GM21528 (cell line): ENCODE results near the gene NLRP5.

Experiments
- ATAC-seq: cut with Tn5 transposase; IDR thresholded peaks from one replicate; pipeline ENCODE4 v1.9.1; 2021; ENCODE audit warnings: mild to moderate bottlenecking, moderate library complexity; ENCODE audit not compliant: unreplicated experiment, low FRiP score

Gene NLRP5

GRCh38 chr19:56069642-56070041 lies 83.1 kb downstream of the NLRP5 start:
- ATAC-seq: no peak

DNA sequence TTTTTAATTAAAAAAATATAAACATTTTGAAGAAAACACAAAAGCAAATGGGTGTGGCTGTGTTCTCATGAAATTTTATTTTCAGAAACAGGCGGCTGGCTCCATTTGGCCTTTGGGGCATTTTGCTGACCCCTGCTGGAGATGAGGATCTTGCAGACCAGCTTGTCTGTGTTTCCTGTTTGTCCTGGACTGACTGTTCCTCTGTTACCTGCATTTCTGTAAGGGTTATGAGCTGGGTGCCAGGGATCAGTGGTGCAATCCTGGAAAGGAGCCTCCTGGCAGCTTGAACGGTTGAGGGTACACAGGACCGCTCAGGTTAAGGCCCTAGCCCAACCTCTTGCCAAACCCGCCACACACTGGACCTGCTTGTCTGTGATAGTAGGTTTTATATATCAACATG lies 84.6 kb downstream of the NLRP5 start:
- no peak for ATAC-seq

GRCh38 chr19:56076498-56076897 lies 89.9 kb downstream of the NLRP5 start:
- no peak for ATAC-seq

- no peak for ATAC-seq
Measured at GRCh38 chr19:56079609-56080008, 93.0 kb downstream of the NLRP5 start.

DNA sequence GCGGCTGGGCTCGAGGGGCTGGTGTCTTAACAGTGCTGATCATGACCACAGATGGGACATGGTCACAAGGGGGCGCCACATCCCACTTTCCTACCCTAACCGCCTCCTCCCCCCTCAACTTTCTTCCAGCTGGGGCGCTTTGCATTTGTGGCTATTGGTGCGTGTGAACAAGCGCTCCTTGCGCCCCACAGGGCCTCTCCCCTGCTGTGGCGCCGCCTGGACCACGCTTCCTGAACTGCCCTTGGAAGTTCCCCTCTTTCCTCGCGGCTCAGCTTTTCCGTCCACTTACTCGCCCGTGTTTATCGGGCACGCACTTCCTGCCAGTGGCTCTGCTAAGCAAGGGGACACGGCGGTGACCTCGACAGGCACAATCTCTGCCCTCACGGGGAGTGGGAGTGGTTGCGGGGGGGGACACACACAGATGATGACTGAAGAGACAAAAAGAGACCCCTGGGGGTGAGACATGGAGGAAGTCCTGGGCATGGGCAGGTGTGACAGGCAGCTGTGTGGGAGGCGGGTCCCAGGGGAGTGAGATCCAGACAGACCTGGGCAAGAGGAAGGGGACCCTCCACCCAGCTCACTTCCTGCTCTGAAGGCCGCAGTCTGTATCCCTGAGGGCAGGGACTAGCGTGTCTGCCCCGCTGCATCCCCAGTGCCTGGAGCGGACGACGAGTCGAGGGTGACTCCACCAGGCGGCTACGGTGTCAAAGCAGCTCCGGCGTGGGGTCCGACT lies 94.3 kb downstream of the NLRP5 start:
- ATAC-seq: no peak

DNA sequence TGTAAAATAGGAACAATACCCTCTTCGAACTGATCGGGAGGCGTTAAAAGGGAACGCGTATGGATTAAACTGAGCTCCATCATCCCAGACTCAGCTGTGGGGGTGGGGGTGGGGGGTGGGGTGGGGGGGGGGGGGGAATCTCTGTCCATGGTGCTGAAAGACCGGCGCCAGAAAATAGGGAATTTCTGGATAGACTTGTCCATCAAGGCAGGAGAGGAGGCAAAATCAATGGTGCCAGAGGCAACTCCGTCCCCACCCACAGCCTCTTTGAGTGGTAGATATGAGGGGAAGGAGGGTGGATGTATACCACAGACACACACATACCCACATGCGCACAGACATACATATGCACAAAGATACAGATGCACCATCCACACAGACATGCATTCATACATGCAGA lies 97.1 kb downstream of the NLRP5 start:
- ATAC-seq: no peak

- ATAC-seq: no peak
Measured at GRCh38 chr19:56084835-56085536, 98.4 kb downstream of the NLRP5 start.

- ATAC-seq: no peak
Measured at GRCh38 chr19:56085571-56086275, 99.1 kb downstream of the NLRP5 start.

DNA sequence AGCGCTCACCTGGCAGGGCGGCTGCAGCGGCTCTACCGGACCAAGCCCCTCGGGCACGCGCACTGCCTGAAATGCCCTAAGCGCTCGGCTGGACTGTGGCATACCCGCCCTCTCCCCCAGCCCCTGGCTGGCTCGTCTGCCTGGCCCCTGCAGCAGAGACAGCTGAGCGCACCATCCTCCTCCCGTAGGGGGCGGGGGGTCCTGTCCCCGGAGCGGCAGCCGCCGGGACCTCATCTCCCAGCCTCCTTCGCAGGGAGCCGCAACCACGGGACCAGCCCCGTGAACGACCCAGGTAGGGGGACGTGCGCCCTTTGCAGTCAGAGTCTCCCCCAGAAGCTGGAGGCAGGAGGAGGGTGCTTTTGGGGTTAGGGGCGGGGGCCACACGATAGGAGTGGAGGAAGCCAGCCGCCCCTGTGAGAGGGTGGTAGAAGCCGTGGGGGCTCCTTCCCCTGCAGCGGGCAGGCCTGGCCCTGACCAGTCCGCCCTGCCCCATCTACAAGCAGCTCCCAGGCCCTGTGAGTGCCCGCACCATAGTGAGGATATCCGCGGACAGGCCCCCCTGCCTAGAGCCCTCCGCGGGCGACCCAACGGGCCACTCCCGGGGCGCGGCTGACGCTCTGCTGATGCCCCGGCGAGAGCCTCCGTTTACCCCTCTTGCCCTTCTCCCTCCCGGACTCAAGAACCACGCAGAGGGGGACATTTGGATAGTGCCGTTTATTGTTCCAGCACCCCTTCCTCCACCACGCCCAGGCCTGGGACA lies 100.3 kb downstream of the NLRP5 start:
- ATAC-seq: no peak

DNA sequence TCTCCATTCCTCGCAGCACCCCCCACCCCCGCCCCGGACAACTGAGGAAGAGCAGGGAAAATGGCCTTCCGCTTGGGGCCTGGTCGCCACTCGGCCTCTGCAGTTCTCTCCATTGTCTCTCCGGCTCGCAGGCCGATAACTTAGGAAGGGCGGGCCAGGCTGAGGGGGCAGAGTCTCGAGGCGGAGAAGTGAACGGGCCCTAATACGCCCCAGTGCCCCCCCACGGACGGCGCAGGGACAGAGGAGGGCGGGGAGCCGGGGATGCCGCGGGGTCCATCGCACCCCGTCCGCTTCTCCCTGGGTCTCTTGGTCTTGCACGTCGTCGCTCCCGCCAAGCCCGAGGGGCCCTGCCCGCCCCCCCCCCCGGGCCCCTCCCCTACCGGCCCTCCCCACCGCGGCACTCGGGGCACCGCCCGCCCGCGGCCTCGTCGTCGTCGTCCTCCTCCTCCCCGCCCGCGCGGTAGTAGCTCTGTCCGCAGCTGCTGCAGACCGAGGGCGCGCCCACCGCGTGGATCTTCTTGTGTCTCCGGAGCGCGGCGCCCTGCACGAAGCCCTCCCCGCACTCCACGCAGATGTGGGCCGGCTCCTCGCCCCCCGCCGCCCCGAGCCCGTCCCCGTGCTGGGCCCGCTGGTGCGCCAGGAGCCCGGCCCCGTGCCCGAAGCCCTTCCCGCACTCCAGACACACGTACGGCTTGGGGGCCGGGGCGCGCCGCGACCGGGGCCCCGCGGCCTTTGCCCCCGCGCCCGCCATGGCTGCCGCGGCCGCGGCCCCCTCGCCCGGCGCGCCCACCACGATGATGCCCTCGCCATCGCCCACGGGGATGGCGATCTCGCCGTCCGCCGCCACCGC lies 101.3 kb downstream of the NLRP5 start:
- no peak for ATAC-seq

GRCh38 chr19:56088497-56089215 lies 102.1 kb downstream of the NLRP5 start:
- ATAC-seq: no peak

DNA sequence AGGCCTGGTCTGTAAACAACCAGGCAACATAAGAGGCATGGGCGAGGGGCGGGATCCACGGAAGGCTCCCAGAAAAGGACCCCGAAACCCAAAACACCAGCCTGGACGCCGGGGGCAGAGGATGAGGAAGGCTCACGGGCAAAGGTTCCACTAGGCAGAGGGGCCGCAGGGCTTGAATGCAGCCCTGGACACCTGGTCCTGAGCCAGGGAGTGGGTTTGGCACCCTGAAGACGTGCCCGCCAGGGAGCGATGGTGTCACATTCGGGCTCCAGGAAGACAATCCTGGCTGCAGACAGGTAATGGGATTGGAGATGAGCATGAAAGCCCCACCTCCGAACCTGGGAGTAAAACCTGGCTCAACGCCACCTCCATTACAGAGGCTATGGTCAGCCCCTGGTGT lies 102.8 kb downstream of the NLRP5 start:
- ATAC-seq: no peak

DNA sequence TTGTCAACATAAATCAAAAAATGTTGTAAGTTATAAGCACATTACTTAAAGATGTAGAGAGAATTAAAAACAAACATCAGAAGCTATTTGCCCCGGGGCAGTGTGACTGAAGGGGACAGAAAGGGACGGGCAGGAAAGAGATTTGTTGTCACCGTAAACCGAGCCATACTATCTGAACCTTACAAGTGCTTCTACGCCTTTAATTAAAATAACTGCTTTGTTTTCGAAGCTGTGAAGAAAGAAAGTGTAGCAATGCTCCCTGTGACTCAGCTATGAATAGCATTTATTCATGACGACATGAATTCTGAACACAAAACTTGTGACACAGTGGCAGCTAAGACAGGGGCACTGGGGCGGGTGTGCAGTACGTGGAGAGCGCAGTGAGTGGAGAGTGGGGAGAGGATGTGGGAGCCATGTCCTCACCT lies 104.5 kb downstream of the NLRP5 start:
- no peak for ATAC-seq

DNA sequence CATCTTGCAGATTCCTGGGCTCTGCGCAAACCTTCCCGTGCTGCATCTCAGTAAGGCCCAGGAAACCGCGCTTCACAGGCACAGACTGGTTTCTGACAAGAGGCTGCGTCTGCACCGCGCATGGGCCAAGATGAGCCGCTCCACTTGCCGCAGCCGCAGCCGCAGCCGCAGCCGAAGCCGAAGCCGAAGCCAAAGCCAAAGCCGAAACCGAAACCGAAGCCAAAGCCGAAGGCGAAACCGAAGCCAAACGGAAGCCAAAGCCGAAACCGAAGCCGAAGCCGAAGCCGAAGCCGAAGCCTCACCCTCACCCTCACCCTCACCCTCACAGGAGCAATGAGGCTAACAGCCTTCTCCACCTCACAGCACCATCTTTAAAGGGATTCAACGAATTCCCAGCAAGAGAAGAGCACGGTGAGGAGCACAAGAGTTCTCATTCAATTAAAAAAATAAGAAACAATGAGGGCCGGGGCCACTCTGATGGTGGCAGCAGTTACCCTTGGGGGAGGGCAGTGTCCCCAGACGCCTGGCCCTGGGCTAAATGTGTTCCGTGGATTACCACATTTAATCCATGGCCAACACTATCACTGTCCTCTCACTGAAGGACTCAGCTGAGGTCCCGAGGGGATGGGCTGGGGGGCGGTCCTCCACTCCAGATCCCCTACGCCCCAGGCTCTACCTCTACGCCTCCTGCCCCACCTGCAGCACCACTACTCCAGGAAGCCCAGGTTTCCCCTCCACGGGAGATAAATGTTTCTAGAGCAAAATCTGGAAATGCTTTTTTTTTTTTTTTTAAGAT lies 105.4 kb downstream of the NLRP5 start:
- ATAC-seq: no peak

GRCh38 chr19:56092685-56093631 lies 106.4 kb downstream of the NLRP5 start:
- no peak for ATAC-seq

- no peak for ATAC-seq
Measured at GRCh38 chr19:56094449-56094848, 107.9 kb downstream of the NLRP5 start.

DNA sequence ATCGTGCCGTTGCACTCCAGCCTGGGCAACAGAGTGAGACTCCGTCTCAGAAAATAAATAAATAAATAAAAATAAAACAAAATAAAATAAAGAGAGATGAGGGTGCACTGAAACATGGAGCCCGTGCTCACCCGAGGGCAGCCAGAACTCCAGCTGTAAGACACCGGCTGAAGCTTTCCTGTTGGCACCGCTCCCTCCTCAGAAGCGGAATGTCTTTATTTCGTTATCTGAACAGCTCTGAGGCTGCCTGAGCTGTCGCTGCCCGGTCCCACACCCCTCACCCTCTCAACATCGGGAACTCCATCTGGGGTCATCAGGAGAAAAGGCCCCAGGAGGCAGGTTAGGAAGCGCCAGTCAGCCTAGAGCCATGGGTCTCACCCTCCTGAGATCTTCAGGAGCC lies 110.1 kb downstream of the NLRP5 start:
- no peak for ATAC-seq
